IPS DF 4.7 (cell line): ENCODE results near the gene SELENOW.

Experiments
- DNase-seq: peaks from one replicate; pipeline ENCODE4 v3.0.0-alpha.2; 2013; ENCODE audit warnings: low spot score; ENCODE audit errors: extremely low read depth

Gene SELENOW

GRCh38 chr19:47820410-47820809, 41.9 kb downstream of the SELENOW start:
- DNase-seq, result no peak

- DNase-seq, result no peak
These were observed 43.0 kb downstream of the SELENOW start, which contains the start of gene CRX for GRCh38 chr19:47821460-47822020. Gene CRX (plus strand): TSS chr19:47821937. CDS start chr19:47834444, 12,507 bp downstream.

GRCh38 chr19:47824396-47824795, 45.9 kb downstream of the SELENOW start:
- no peak for DNase-seq

GRCh38 chr19:47826800-47827199, 48.3 kb downstream of the SELENOW start:
- DNase-seq, result no peak

- no peak for DNase-seq
These were observed 54.2 kb downstream of the SELENOW start for GRCh38 chr19:47832723-47833122.
